Uterus (tissue), 2 donors: ENCODE results near the gene CFAP97D2.

Source experiments
- POLR2A ChIP-seq, 2 donors: fragments of 450-650 bp; IDR thresholded peaks; one replicate each; pipeline ENCODE4 v1.6.1; 2016; ENCODE audit warnings: antibody characterized with exemption in 2 of 2, mild to moderate bottlenecking in 1 of 2, moderate library complexity in 1 of 2
- TF ChIP-seq, protein P1 (sequence below), 4 experiments: fragments of 200-600 bp in 2 of 4; fragments of 450-650 bp in 2 of 4; sonication (generic) in 2 of 4; IDR thresholded peaks; one replicate each; pipeline ENCODE4 v1.5.1; 2016 to 2019; ENCODE audit warnings: antibody characterized with exemption in 4 of 4, mild to moderate bottlenecking in 2 of 4, moderate library complexity in 1 of 4

DNA sequence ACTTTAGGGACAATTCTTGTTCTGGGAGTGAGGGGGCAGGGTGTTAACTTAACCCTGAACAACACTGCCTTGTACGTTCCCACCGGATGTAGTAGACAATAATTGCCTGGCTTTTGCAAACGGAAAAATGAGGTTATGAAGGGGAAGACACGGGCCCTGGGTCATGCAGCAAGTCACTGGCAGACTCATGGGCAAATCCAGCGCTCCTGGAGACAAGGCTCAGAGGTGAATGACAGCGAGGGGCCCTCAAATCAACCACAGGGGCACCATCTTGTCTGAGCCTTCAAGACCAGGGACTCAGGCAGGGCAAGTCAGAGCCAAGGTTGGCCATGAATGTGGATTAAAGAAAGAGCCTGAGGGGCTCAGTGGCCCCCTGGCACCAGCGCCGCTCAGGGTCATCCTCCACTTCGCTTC lies 49.4 kb upstream of the CFAP97D2 start:
- TF ChIP-seq, protein P1, sequence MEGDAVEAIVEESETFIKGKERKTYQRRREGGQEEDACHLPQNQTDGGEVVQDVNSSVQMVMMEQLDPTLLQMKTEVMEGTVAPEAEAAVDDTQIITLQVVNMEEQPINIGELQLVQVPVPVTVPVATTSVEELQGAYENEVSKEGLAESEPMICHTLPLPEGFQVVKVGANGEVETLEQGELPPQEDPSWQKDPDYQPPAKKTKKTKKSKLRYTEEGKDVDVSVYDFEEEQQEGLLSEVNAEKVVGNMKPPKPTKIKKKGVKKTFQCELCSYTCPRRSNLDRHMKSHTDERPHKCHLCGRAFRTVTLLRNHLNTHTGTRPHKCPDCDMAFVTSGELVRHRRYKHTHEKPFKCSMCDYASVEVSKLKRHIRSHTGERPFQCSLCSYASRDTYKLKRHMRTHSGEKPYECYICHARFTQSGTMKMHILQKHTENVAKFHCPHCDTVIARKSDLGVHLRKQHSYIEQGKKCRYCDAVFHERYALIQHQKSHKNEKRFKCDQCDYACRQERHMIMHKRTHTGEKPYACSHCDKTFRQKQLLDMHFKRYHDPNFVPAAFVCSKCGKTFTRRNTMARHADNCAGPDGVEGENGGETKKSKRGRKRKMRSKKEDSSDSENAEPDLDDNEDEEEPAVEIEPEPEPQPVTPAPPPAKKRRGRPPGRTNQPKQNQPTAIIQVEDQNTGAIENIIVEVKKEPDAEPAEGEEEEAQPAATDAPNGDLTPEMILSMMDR (IDR thresholded peaks at IDR 0.05) = no peak
- no peak for TF ChIP-seq POLR2A (IDR thresholded peaks at IDR 0.05)
